ENCODE measurements around the gene KNTC1.
"Not testable (repeated sequence)": the region's sequence is repeated elsewhere in the genome, so short reads cannot be mapped to it uniquely, and the experiment has no call there.

Gene KNTC1

DNA sequence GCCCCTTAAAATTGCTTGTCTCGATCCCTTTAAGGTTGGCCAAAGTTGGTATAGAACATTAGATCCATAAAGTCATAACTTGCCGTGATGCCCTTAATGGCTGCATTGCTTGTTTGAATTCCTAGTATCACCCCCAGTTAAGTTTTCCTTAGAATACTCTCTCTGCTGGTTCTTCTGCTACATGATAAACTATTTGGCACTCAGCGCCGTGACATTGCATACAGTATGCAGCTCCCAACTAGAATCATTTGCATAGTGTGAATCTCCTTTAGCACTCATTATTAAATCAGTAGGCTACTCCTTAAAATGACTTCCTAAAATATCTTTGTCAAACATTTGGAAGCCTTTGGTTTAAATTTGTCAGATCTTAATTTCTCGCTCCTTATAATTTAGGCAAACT lies 42.2 kb downstream of the KNTC1 start:
- TF ChIP-seq, protein P1, sequence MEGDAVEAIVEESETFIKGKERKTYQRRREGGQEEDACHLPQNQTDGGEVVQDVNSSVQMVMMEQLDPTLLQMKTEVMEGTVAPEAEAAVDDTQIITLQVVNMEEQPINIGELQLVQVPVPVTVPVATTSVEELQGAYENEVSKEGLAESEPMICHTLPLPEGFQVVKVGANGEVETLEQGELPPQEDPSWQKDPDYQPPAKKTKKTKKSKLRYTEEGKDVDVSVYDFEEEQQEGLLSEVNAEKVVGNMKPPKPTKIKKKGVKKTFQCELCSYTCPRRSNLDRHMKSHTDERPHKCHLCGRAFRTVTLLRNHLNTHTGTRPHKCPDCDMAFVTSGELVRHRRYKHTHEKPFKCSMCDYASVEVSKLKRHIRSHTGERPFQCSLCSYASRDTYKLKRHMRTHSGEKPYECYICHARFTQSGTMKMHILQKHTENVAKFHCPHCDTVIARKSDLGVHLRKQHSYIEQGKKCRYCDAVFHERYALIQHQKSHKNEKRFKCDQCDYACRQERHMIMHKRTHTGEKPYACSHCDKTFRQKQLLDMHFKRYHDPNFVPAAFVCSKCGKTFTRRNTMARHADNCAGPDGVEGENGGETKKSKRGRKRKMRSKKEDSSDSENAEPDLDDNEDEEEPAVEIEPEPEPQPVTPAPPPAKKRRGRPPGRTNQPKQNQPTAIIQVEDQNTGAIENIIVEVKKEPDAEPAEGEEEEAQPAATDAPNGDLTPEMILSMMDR (conservative IDR thresholded peaks at IDR 0.05; ENCODE audit: low read depth, low read length), result no peak
- DNase-seq (ENCODE audit: low read depth), result no peak
- no peak overlapping the region for H3K4me3 ChIP-seq (ENCODE audit: low read depth, low read length)

DNA sequence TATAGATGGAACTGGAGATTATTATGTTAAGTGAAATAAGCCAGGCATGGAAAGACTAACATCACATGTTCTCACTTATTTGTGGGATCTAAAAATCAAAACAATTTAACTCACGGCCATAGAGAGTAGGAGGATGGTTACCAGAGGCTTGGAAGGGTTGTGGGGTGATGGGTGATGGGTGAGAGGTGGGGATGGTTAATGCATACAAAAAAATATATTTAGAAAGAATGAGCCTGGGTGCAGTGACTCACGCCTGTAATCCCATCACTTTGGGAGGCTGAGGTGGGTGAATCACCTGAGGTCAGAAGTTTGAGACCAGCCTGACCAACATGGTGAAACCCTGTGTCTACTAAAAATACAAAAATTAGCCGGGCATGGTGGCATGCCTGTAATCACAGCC lies 43.0 kb downstream of the KNTC1 start:
- not testable (repeated sequence) for DNase-seq (ENCODE audit: low read depth); H3K4me3 ChIP-seq (ENCODE audit: low read depth, low read length)

DNA sequence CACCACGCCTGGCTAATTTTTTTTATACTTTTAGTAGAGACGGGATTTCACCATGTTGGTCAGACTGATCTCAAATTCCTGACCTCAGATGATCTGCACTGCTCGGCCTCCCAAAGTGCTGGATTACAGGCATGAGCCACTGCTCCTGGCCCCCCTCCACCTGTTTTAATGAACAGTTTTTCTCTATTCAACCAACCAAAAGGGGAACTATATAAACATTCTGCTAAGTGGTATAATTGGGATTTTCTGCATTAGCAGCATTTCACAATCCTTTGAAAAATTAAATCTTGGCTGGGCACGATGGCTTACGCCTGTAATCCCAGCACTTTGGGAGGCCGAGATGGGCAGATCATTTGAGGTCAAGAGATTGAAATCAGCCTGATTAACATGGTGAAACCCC lies 44.8 kb downstream of the KNTC1 start:
- H3K4me3 ChIP-seq (ENCODE audit: low read depth, low read length), result no peak overlapping the region
- TF ChIP-seq, protein P1 (conservative IDR thresholded peaks at IDR 0.05; ENCODE audit: low read depth, low read length), result no peak
- DNase-seq (ENCODE audit: low read depth), result no peak

DNA sequence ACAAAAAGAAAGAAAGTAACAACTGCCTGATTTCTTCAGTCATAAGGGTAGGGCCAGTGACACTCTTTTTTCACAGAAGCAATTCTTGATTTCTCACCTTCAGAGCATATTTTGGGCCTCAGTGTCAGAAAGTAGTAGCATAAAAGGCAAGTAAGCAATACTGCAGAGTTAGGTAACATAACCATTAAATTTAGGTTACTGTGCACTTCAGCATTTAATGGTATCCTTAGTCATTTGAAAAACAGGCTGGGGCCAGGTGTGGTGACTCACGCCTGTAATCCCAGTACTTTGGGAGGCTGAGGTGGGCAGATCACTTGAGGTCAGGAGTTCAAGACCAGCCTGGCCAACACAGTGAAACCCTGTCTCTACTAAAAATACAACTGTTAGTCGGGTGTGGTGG lies 56.2 kb downstream of the KNTC1 start:
- DNase-seq (ENCODE audit: low read depth); H3K4me3 ChIP-seq (ENCODE audit: low read depth, low read length): not testable (repeated sequence)

DNA sequence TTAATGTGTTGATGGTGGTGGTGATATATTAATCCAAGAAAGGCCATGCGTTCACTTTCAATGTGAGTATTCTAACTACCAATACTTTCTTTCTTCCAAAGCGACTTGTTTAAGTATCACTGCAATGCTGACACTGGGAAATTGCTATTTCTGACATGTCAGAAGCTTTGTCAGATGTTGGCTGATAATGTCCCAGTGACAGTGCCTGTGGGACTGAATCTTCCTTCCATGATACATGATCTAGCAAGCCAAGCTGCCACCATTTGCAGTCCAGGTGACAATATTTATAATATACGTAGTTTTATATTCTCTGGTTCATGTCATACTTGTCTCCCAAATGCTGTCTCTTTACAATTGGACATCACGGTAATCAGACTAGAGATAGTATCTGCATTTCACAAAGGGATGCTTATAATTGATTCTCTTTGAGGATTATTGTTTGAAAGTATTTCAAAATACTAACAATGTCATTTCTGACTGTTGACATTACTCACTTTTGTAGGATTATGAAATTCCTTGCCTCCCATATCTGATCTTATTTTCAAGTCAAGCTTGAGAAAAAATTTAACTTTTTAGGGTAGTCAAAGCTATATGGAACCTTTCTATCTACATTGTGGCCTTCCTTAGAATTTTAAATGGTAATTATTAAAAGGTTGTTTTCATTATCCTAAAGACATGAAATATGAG lies 57.3 kb downstream of the KNTC1 start:
- DNase-seq (ENCODE audit: low read depth), result peak; percentile 3
- TF ChIP-seq, protein P1 (conservative IDR thresholded peaks at IDR 0.05; ENCODE audit: low read depth, low read length), result no peak
- H3K4me3 ChIP-seq (ENCODE audit: low read depth, low read length), result no peak overlapping the region

DNA sequence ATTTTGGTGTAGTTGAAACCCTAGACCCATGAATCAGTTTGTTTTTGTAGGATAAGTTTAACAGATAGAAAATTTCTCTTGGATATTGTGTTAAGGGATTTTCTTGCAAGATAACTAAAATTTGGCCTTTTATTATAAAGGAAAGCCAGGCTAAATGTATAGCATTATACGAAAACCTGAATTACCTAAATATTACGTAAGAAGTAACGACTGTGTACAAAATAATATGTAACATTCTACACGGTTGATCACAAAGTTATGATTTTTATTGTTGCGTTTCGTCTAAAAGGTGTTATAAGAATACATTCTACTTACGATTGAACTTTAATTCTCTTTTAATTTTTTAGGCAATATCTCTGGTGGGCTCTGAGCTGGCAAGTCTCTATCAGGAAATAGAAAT lies 63.9 kb downstream of the KNTC1 start:
- TF ChIP-seq, protein P1 (conservative IDR thresholded peaks at IDR 0.05; ENCODE audit: low read depth, low read length), result no peak
- H3K4me3 ChIP-seq (ENCODE audit: low read depth, low read length), result no peak overlapping the region
- no peak for DNase-seq (ENCODE audit: low read depth)

DNA sequence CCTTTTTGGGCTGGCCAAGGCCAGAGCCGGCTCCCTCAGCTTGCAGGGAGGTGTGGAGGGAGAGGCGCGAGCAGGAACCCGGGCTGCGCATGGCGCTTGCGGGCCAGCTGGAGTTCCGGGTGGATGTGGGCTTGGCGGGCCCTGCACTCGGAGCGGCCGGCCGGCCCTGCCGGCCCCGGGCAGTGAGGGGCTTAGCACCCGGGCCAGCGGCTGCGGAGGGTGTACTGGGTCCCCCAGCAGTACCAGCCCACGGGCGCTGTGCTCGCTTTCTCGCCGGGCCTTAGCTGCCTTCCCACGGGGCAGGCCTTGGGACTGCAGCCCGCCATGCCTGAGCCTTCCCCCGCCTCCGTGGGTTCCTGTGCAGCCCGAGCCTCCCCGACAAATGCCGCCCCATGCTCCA lies 64.9 kb downstream of the KNTC1 start:
- DNase-seq (ENCODE audit: low read depth); H3K4me3 ChIP-seq (ENCODE audit: low read depth, low read length): not testable (repeated sequence)

DNA sequence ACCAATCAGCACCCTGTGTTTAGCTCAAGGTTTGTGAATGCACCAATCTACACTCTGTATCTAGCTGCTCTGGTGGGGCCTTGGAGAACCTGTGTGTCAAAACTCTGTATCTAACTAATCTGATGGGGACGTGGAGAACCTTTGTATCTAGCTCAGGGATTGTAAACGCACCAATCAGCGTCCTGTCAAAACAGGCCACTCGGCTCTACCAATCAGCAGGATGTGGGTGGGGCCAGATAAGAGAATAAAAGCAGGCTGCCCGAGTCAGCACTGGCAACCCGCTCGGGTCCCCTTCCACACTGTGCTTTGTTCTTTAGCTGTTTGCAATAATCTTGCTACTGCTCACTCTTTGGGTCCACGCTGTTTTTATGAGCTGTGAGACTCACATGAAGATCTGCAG lies 65.5 kb downstream of the KNTC1 start:
- not testable (repeated sequence) for H3K4me3 ChIP-seq (ENCODE audit: low read depth, low read length); DNase-seq (ENCODE audit: low read depth)

DNA sequence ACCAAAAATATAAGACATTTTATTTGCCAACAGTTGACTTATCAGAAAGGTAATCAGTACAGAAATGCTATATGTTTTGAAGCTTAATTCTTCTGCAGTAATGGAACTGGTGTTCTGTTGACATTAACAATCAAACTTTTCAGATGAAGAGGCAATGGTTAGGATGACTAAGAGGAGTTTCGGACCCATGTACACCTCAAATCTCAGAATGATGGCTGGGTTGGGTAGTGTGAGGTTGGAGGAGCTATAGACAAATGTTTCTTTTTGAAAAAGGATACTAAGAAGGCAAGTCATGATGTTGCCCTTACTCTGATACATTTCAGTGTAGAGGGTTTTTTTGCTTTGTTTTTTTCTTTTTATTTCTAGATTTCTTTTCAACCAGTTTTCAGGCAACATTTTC lies 66.9 kb downstream of the KNTC1 start:
- no peak for DNase-seq (ENCODE audit: low read depth)
- H3K4me3 ChIP-seq (ENCODE audit: low read depth, low read length), result no peak overlapping the region
- TF ChIP-seq, protein P1 (conservative IDR thresholded peaks at IDR 0.05; ENCODE audit: low read depth, low read length), result no peak
